ENCODE results near the gene RNF157. TPM values are rescaled to one million over a fixed set of nuclear protein-coding genes. Genes with fewer than 3 reads are reported as not detected.

The RNF157 gene
- total and polyA plus RNA-seq, 4 donors, result 0.36 to 3.8 (median 1.8) TPM

DNA sequence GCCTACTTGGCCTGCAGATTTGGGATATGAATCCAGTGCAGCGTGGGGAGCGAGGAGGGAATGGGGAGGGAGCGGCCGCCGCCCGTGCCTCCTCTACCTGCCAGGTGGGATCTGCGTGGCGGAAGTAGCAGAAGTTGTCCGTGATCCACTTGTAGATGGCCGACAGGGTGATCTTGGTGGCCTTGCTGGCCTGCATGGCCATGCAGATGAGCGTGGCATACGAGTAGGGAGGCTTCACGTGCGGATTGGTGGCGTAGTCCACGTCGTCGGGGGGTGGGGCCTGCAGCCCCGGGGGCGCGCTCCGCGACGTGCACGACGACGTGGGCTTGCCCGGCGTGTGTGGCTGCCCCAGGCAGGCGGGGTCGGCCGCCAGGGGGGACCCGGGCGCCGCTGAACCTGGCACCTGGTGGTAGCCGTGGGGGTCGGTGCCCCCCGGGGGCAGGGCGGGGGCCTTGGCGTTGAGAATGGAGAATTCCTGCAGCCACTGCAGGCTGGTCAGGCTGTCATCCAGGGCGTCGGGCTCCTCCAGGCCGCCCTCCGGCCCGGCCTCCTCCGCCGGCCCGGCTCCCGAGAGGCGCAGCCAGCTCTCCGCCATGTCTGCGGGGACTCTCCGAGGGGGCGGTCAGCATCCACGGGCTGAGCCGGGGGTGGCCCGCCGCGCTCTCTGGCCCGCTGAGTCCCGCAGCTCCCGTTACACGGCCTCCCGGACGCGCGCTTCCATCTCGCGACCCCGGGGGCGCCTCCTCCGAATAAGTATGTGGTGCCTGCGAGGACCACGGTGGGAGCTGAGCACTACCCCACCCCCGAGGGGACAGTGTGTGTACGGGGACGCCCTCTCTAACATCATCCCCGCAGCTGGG, 100.3 kb downstream of the RNF157 start:
- intact Hi-C loops (cut with DNase I), result no loop called here
- no peaks in the 10 kb centered on the region for H3K9me3 ChIP-seq (ENCODE audit: control insufficient read depth, low read length)
- WGBS, 2 donors, result 3 to 5% methylated on average over 54 to 78 of the region's 78 CpGs
- H3K27ac ChIP-seq (ENCODE audit: low read depth in 1 of 2, low read length in 2 of 2), result no peak overlapping the region
- peak; percentile 51 to 76 for DNase-seq
- H3K4me3 ChIP-seq (ENCODE audit: low read length in 2 of 2), result no peak overlapping the region
- ATAC-seq (ENCODE audit: low FRiP score), result no peak
- no peaks in the 10 kb centered on the region for H3K36me3 ChIP-seq (ENCODE audit: control insufficient read depth in 1 of 2, insufficient read depth in 2 of 2, low read length in 1 of 2)
- no peaks in the 10 kb centered on the region for H3K4me1 ChIP-seq (ENCODE audit: control insufficient read depth in 1 of 2, insufficient read depth in 2 of 2, low read length in 2 of 2)
- H3K27me3 ChIP-seq (ENCODE audit: control insufficient read depth in 1 of 2, insufficient read depth in 2 of 2, low read length in 1 of 2), result no peaks in the 10 kb centered on the region

DNA sequence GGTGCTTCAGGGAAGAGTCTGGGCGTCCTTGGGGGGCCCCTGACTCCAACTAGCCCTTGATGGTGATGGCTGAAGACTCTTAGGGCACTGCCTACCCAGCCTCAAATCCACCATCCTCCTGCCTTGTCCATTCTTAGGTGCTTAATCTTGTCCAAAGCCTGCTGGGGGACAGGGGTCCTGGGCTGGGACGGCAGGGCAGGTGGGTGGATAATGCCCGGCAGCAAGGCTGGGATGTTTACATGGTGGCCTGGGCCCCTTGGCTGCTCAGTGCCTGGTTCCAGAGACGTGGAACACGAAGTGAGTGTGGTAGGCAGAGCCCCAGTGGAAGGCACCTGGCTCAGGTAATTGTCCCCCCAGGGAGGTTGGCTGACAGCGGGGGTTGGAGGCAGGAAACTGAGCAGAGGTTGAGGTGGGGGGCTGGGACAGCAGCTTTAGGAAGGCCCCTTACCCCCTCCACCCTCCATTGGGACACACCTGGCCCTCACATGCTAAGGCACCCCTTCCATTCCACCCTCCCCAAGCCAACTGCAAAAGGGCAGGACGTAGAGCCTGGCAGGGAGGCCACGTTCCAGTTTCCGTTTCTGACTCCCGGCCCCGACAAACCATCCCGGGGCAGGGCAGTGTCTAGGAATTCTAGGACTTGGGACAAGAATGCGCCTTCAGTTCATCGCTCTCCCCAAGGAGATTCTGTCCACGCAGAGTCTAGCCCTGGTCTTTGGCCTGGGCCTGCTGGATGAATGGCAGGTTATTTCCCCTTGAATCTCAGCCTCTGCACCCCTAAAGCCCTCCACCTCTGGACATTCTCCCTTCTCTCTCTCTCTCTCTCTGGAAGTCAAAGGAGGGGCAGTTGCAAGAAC, 101.2 kb downstream of the RNF157 start:
- WGBS, 2 donors, result 26 to 29% methylated on average over 15 of the region's 15 CpGs
- no peaks in the 10 kb centered on the region for H3K36me3 ChIP-seq (ENCODE audit: control insufficient read depth in 1 of 2, insufficient read depth in 2 of 2, low read length in 1 of 2)
- H3K27me3 ChIP-seq (ENCODE audit: control insufficient read depth in 1 of 2, insufficient read depth in 2 of 2, low read length in 1 of 2), result no peaks in the 10 kb centered on the region
- no peak overlapping the region for H3K27ac ChIP-seq (ENCODE audit: low read depth in 1 of 2, low read length in 2 of 2)
- peak in 1 of 2 donors; percentile 66 for DNase-seq
- no peak for ATAC-seq (ENCODE audit: low FRiP score)
- H3K9me3 ChIP-seq (ENCODE audit: control insufficient read depth, low read length), result no peaks in the 10 kb centered on the region
- no peak overlapping the region for H3K4me3 ChIP-seq (ENCODE audit: low read length in 2 of 2)
- intact Hi-C loops (cut with DNase I), result no loop called here
- no peaks in the 10 kb centered on the region for H3K4me1 ChIP-seq (ENCODE audit: control insufficient read depth in 1 of 2, insufficient read depth in 2 of 2, low read length in 2 of 2)

DNA sequence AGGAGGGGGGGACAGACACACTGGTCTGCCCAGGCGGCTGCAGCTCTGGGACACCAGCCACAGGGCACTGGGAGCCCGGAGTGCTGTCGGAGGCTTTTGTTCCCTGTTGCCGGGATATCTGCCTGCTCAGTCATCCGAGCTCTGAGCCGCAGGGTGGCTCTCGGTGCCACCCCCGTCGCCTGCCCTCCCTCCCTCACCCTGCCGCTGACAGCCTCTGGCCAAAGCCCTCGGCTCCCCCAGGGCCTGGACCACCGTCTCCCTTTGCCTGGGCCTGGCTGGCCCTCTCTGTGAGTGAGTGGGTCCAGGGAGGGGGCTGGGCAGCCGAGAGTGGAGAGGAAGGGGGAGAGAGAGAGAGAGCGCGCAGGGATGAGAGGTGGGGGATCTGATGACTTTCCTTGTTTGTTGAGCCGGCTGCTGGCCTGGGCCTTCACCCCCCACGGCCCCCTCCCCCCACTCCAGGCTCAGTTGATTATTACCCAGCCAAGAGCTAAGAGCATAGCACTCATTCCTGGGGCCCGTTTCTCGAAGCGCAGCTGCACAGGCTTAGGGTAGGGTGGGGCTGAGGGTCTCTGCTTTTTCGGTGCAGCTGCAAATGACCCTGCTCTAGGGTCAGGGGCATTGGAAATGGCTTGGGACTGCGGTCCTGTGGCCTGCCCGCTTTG, 101.9 kb downstream of the RNF157 start:
- Histone ChIP-seq H3K9me3 (ENCODE audit: control insufficient read depth, low read length) (no peaks in the 10 kb centered on the region), H3K27me3 (ENCODE audit: control insufficient read depth in 1 of 2, insufficient read depth in 2 of 2, low read length in 1 of 2) (no peaks in the 10 kb centered on the region), H3K27ac (ENCODE audit: low read depth in 1 of 2, low read length in 2 of 2) (no peak overlapping the region), H3K4me1 (ENCODE audit: control insufficient read depth in 1 of 2, insufficient read depth in 2 of 2, low read length in 2 of 2) (no peaks in the 10 kb centered on the region), H3K4me3 (ENCODE audit: low read length in 2 of 2) (no peak overlapping the region), H3K36me3 (ENCODE audit: control insufficient read depth in 1 of 2, insufficient read depth in 2 of 2, low read length in 1 of 2) (no peaks in the 10 kb centered on the region)
- WGBS, 2 donors, result 5 to 9% methylated on average over 22 to 23 of the region's 23 CpGs
- ATAC-seq (ENCODE audit: low FRiP score) (no peak), DNase-seq (peak in 1 of 2 donors; percentile 55)
- intact Hi-C loops (cut with DNase I), result no loop called here

DNA sequence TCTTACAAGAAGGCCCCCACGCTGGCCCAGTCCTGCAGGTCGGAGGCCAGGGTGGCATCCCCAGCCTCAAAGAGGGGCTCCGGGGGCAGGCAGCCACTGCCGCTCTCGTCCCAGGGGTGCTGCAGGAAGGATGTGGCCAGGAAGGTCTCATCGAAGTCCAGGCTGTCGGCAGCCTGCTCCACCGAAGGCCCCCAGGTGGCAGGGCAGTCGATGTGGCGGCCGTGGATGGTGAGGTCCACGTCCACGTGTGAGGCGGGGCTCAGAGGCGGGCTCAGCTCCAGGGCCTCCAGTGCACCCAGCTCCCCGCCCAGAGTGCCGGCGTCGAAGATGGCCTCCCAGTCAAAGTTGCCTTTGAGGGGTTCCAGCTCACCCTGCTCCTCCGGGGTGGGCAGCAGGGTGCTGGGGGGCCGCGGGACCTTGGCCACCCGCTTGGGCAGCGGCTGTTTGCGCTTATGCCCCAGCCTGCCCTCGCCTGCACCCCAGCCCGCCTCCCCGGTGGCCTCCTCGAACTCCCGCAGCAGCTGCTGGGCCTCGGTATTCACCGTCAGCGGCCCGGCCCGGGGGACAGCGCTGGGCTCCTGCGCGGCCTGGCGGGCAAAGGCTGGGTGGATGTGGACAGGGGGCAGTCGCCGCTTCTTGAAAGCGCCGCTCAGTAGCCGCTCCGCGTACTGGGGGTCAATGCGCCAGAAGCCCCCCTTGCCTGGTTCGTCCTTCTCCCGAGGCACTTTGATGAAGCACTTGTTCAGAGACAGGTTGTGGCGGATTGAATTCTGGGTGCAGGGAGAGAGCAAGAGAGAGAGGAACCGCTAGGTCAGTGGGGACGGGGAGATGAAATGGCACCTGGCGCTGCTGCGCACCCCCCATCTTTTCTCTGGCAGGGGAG, 102.7 kb downstream of the RNF157 start:
- no peaks in the 10 kb centered on the region for H3K4me1 ChIP-seq (ENCODE audit: control insufficient read depth in 1 of 2, insufficient read depth in 2 of 2, low read length in 2 of 2)
- no peaks in the 10 kb centered on the region for H3K27me3 ChIP-seq (ENCODE audit: control insufficient read depth in 1 of 2, insufficient read depth in 2 of 2, low read length in 1 of 2)
- no peak overlapping the region for H3K4me3 ChIP-seq (ENCODE audit: low read length in 2 of 2)
- no peak overlapping the region for H3K27ac ChIP-seq (ENCODE audit: low read depth in 1 of 2, low read length in 2 of 2)
- H3K9me3 ChIP-seq (ENCODE audit: control insufficient read depth, low read length), result no peaks in the 10 kb centered on the region
- no peaks in the 10 kb centered on the region for H3K36me3 ChIP-seq (ENCODE audit: control insufficient read depth in 1 of 2, insufficient read depth in 2 of 2, low read length in 1 of 2)
- intact Hi-C loops (cut with DNase I), result no loop called here
- WGBS, 2 donors, result 17 to 19% methylated on average over 46 to 54 of the region's 54 CpGs
- DNase-seq (peak in 1 of 2 donors; percentile 72), ATAC-seq (ENCODE audit: low FRiP score) (no peak)

DNA sequence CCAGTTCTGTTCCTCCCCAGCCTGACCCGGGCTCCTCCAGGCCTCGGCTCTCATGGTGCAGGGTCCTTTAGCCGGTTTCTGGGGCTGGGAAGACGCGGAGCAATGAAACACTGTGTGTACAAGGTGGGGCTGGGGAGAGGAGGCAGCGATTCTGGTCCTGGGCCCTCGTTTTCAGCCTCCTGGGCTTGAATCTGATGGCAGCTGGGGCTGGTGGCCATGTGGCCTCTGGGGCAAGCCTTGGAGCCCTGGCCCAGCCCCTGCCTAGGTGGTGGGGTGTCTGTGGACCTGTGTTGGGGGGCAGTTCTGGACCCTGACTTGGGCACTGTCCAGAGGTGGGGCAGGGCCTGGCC, 103.3 kb downstream of the RNF157 start:
- Histone ChIP-seq H3K4me3 (ENCODE audit: low read length in 2 of 2) (no peak overlapping the region), H3K27me3 (ENCODE audit: control insufficient read depth in 1 of 2, insufficient read depth in 2 of 2, low read length in 1 of 2) (no peaks in the 10 kb centered on the region), H3K36me3 (ENCODE audit: control insufficient read depth in 1 of 2, insufficient read depth in 2 of 2, low read length in 1 of 2) (no peaks in the 10 kb centered on the region), H3K27ac (ENCODE audit: low read depth in 1 of 2, low read length in 2 of 2) (no peak overlapping the region), H3K9me3 (ENCODE audit: control insufficient read depth, low read length) (no peaks in the 10 kb centered on the region), H3K4me1 (ENCODE audit: control insufficient read depth in 1 of 2, insufficient read depth in 2 of 2, low read length in 2 of 2) (no peaks in the 10 kb centered on the region)
- WGBS, 2 donors, result 63 to 64% methylated on average over 7 of the region's 7 CpGs
- no peak for DNase-seq
- intact Hi-C loops (cut with DNase I), result no loop called here
- no peak for ATAC-seq (ENCODE audit: low FRiP score)

DNA sequence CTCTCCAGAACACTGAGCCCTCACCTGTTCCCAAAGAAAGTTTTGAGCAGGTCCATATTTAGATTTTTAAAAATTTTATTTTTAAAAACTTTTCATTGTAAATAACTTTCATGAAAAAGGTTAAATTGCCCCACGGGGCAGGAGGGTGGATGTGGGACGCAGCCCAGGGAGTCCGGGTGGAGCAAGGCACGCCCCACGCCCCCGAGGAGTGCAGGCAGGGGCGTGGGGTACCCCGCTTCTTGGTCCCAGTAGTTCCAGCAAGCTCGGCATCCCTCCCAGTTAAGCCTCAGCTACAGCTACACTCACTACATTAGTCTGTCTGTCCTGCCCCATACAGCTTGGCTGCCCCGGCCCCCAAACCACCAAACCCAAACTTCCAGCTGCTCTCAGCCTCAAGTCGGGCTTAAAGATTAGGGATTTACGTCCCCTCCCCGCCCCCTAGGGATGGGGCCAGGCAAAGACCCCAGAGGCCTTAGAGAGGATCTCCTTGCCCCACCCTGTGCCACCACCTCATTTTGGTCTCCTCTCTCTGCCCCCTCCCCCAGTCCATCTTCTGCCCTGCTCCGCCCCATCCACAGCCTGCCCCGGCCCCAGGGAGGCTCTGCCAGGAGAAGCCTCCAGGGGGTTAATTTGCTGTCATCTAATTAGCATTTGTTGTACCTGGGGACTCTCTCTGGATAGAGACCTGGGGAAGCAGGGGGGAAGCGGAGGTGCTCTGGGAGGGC, 103.9 kb downstream of the RNF157 start:
- Histone ChIP-seq H3K4me1 (ENCODE audit: control insufficient read depth in 1 of 2, insufficient read depth in 2 of 2, low read length in 2 of 2) (no peaks in the 10 kb centered on the region), H3K4me3 (ENCODE audit: low read length in 2 of 2) (no peak overlapping the region), H3K27ac (ENCODE audit: low read depth in 1 of 2, low read length in 2 of 2) (no peak overlapping the region), H3K9me3 (ENCODE audit: control insufficient read depth, low read length) (no peaks in the 10 kb centered on the region), H3K36me3 (ENCODE audit: control insufficient read depth in 1 of 2, insufficient read depth in 2 of 2, low read length in 1 of 2) (no peaks in the 10 kb centered on the region), H3K27me3 (ENCODE audit: control insufficient read depth in 1 of 2, insufficient read depth in 2 of 2, low read length in 1 of 2) (no peaks in the 10 kb centered on the region)
- no peak for ATAC-seq (ENCODE audit: low FRiP score)
- WGBS, 2 donors, result 74 to 77% methylated on average over 16 of the region's 16 CpGs
- intact Hi-C loops (cut with DNase I), result no loop called here
- peak in 1 of 2 donors; percentile 61 for DNase-seq

DNA sequence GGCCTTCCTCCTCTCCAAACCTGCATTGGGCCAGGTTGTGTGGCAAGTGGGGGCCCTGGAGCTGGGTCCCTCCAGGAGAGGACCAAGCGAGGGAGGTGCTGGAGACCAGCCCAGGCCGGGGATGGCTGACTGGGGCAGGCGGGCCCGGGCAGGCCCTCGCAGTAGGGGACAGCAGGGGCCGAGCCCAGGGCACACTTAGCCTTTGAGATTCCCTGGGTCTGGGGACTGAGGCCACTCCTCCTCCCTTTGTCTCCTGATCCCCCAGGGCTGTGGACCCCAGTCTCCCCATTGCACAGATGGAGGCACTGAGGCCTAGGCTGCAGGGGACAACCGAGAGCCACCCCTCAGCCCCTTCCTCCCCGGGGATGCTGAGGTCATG, 104.5 kb downstream of the RNF157 start:
- H3K9me3 ChIP-seq (ENCODE audit: control insufficient read depth, low read length), result no peaks in the 10 kb centered on the region
- DNase-seq (peak in 1 of 2 donors; percentile 55), ATAC-seq (ENCODE audit: low FRiP score) (no peak)
- H3K27me3 ChIP-seq (ENCODE audit: control insufficient read depth in 1 of 2, insufficient read depth in 2 of 2, low read length in 1 of 2), result no peaks in the 10 kb centered on the region
- H3K36me3 ChIP-seq (ENCODE audit: control insufficient read depth in 1 of 2, insufficient read depth in 2 of 2, low read length in 1 of 2), result no peaks in the 10 kb centered on the region
- H3K4me1 ChIP-seq (ENCODE audit: control insufficient read depth in 1 of 2, insufficient read depth in 2 of 2, low read length in 2 of 2), result no peaks in the 10 kb centered on the region
- no peak overlapping the region for H3K4me3 ChIP-seq (ENCODE audit: low read length in 2 of 2)
- intact Hi-C loops (cut with DNase I), result no loop called here
- 74 to 75% methylated on average over 7 to 8 of the region's 8 CpGs for WGBS, 2 donors
- no peak overlapping the region for H3K27ac ChIP-seq (ENCODE audit: low read depth in 1 of 2, low read length in 2 of 2)

Data from aorta (tissue), 5 donors.